ENCODE data around the gene SYNDIG1L. TPM values are rescaled to one million over a fixed set of nuclear protein-coding genes. Genes with fewer than 3 reads are reported as not detected.

Gene SYNDIG1L
- total RNA-seq, 2 donors from 2014 or later: 0.09 to 0.34 TPM

- no peak overlapping the region for H3K27ac ChIP-seq
- no peak overlapping the region for H3K4me3 ChIP-seq
- DNase-seq (ENCODE audit: low spot score): no peak
- WGBS: 82% methylated on average over 7 of the region's 7 CpGs
- H3K9me3 ChIP-seq: no peaks in the 10 kb centered on the region
- peaks cover 4% of the 10 kb centered on the region for H3K4me1 ChIP-seq (replicated peaks)
- H3K36me3 ChIP-seq: no peaks in the 10 kb centered on the region
- intact Hi-C loops (cut with DNase I): no loop called here
- H3K27me3 ChIP-seq (replicated peaks; ENCODE audit: insufficient read depth): no peaks in the 10 kb centered on the region
- TF ChIP-seq POLR2A (IDR thresholded peaks at IDR 0.05) (no peak), POLR2AphosphoS5 (IDR thresholded peaks at IDR 0.05) (no peak), CTCF (IDR thresholded peaks at IDR 0.05) (no peak)
Observed at GRCh38 chr14:74404435-74404834, 21.6 kb downstream of the SYNDIG1L start.

- H3K4me3 ChIP-seq: no peak overlapping the region
- peaks cover 4% of the 10 kb centered on the region for H3K4me1 ChIP-seq (replicated peaks)
- no peak for DNase-seq (ENCODE audit: low spot score)
- H3K36me3 ChIP-seq: no peaks in the 10 kb centered on the region
- WGBS: 91% methylated on average over 12 of the region's 12 CpGs
- no peaks in the 10 kb centered on the region for H3K9me3 ChIP-seq
- intact Hi-C loops (cut with DNase I): no loop called here
- TF ChIP-seq POLR2A (IDR thresholded peaks at IDR 0.05) (no peak), CTCF (IDR thresholded peaks at IDR 0.05) (no peak), POLR2AphosphoS5 (IDR thresholded peaks at IDR 0.05) (no peak)
- H3K27ac ChIP-seq: no peak overlapping the region
- H3K27me3 ChIP-seq (replicated peaks; ENCODE audit: insufficient read depth): no peaks in the 10 kb centered on the region
Observed at GRCh38 chr14:74403619-74404417, 22.2 kb downstream of the SYNDIG1L start.

- no peak overlapping the region for H3K27ac ChIP-seq
- no peaks in the 10 kb centered on the region for H3K36me3 ChIP-seq
- whole genome bisulfite sequencing: 54% methylated on average over 9 of the region's 10 CpGs
- H3K4me3 ChIP-seq: no peak overlapping the region
- H3K9me3 ChIP-seq: no peaks in the 10 kb centered on the region
- DNase-seq (ENCODE audit: low spot score): no peak
- TF ChIP-seq CTCF (IDR thresholded peaks at IDR 0.05) (no peak), POLR2AphosphoS5 (IDR thresholded peaks at IDR 0.05) (no peak), POLR2A (IDR thresholded peaks at IDR 0.05) (no peak)
- intact Hi-C loops (cut with DNase I): no loop called here
- peaks cover 4% of the 10 kb centered on the region for H3K4me1 ChIP-seq (replicated peaks)
- no peaks in the 10 kb centered on the region for H3K27me3 ChIP-seq (replicated peaks; ENCODE audit: insufficient read depth)
Observed at GRCh38 chr14:74402401-74403251, 23.4 kb downstream of the SYNDIG1L start.

GRCh38 chr14:74401504-74402241 is 24.3 kb downstream of the SYNDIG1L start:
- intact Hi-C loops (cut with DNase I): no loop called here
- Histone ChIP-seq H3K4me3 (no peak overlapping the region), H3K4me1 (replicated peaks) (peaks cover 4% of the 10 kb centered on the region), H3K36me3 (no peaks in the 10 kb centered on the region), H3K27ac (no peak overlapping the region), H3K9me3 (no peaks in the 10 kb centered on the region), H3K27me3 (replicated peaks; ENCODE audit: insufficient read depth) (no peaks in the 10 kb centered on the region)
- WGBS: 7% methylated on average over 12 of the region's 12 CpGs
- TF ChIP-seq CTCF (IDR thresholded peaks at IDR 0.05) (no peak), POLR2AphosphoS5 (IDR thresholded peaks at IDR 0.05) (no peak), POLR2A (IDR thresholded peaks at IDR 0.05) (no peak)
- DNase-seq (ENCODE audit: low spot score): no peak

All from prostate gland (tissue), 2 donors.